Measurements from ENCODE around the gene HMGN3. TPM values are rescaled to one million over a fixed set of nuclear protein-coding genes. Genes with fewer than 3 reads are reported as not detected.

HMGN3 gene
- total and polyA plus RNA-seq, 3 donors from 2014 or later, result 132 to 157 (median 134) TPM

DNA sequence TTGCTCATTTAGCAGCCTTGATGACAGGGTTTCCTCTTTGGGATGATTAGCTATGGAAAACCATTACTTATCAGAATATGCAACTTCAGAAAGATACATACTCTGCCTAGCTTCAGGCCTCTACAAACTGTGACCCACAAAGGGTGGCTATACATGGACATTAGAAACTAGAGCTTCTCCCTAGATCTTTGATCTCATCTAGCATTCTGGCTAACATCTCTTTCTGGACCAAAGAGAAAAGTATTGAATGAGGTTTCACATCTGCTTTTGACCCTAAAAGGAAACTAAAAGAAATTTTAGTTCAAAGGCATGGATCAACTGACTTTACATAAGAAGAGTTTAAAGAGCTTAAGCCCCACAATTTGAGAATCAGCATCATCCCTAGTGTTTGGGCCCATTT, 12.4 kb upstream of the HMGN3 start:
- H3K4me3 ChIP-seq, result no peak overlapping the region
- TF ChIP-seq, protein P1, sequence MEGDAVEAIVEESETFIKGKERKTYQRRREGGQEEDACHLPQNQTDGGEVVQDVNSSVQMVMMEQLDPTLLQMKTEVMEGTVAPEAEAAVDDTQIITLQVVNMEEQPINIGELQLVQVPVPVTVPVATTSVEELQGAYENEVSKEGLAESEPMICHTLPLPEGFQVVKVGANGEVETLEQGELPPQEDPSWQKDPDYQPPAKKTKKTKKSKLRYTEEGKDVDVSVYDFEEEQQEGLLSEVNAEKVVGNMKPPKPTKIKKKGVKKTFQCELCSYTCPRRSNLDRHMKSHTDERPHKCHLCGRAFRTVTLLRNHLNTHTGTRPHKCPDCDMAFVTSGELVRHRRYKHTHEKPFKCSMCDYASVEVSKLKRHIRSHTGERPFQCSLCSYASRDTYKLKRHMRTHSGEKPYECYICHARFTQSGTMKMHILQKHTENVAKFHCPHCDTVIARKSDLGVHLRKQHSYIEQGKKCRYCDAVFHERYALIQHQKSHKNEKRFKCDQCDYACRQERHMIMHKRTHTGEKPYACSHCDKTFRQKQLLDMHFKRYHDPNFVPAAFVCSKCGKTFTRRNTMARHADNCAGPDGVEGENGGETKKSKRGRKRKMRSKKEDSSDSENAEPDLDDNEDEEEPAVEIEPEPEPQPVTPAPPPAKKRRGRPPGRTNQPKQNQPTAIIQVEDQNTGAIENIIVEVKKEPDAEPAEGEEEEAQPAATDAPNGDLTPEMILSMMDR (IDR thresholded peaks at IDR 0.05), result no peak
- TF ChIP-seq POLR2A (IDR thresholded peaks at IDR 0.05), result no peak
- H3K27me3 ChIP-seq, result no peaks in the 10 kb centered on the region
- H3K4me1 ChIP-seq, result no peaks in the 10 kb centered on the region
- intact Hi-C loops (cut with DNase I; ENCODE audit: low total_unique reads), result no loop called here
- no peaks in the 10 kb centered on the region for H3K9me3 ChIP-seq
- H3K27ac ChIP-seq, result no peak overlapping the region
- H3K36me3 ChIP-seq (ENCODE audit: low read depth, missing control alignments), result no peaks in the 10 kb centered on the region
- DNase-seq, result no peak

DNA sequence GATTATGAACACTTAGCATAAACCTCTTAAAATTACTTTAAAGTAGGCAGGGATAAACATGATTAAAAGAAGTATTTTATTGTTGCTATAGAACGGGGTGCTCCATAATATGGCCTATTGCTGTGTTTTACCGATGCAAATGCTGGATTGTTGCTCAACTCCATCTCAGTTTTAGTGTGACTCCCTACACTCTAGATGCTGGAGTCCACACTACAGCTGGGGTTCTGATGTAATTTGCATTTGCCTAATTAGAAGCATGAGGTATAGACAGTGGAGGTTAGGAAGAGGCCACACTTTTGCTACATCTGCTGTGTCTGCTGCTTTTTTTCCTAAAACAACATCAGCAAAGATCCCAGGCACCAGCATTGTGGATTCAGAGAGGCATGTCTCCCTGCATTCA, 6.7 kb upstream of the HMGN3 start:
- H3K4me1 ChIP-seq, result peaks cover 24% of the 10 kb centered on the region
- TF ChIP-seq, protein P1 (IDR thresholded peaks at IDR 0.05), result no peak
- no peak for TF ChIP-seq POLR2A (IDR thresholded peaks at IDR 0.05)
- WGBS, 2 donors, result 74 to 88% methylated on average over 2 of the region's 2 CpGs
- no peaks in the 10 kb centered on the region for H3K36me3 ChIP-seq (ENCODE audit: low read depth, missing control alignments)
- no peak overlapping the region for H3K27ac ChIP-seq
- intact Hi-C loops (cut with DNase I; ENCODE audit: low total_unique reads), result no loop called here
- H3K9me3 ChIP-seq, result no peaks in the 10 kb centered on the region
- no peaks in the 10 kb centered on the region for H3K27me3 ChIP-seq
- DNase-seq, result no peak
- H3K4me3 ChIP-seq, result no peak overlapping the region

- Histone ChIP-seq H3K9me3 (no peaks in the 10 kb centered on the region), H3K27ac (no peak overlapping the region), H3K4me1 (peaks cover 24% of the 10 kb centered on the region), H3K27me3 (no peaks in the 10 kb centered on the region), H3K36me3 (ENCODE audit: low read depth, missing control alignments) (no peaks in the 10 kb centered on the region), H3K4me3 (no peak overlapping the region)
- no peak for DNase-seq
- intact Hi-C loops (cut with DNase I; ENCODE audit: low total_unique reads), result no loop called here
- WGBS, 2 donors, result 71 to 75% methylated on average over 1 of the region's 1 CpG
- TF ChIP-seq, protein P1 (IDR thresholded peaks at IDR 0.05), result no peak
- TF ChIP-seq POLR2A (IDR thresholded peaks at IDR 0.05), result no peak
Observed at GRCh38 chr6:79240509-79240908, 6.0 kb upstream of the HMGN3 start.

- TF ChIP-seq POLR2A (IDR thresholded peaks at IDR 0.05), result no peak
- TF ChIP-seq, protein P1 (IDR thresholded peaks at IDR 0.05), result no peak
- intact Hi-C loops (cut with DNase I; ENCODE audit: low total_unique reads), result no loop called here
Observed at GRCh38 chr6:79239536-79240168, 5.2 kb upstream of the HMGN3 start.

GRCh38 chr6:79238919-79239318, 4.4 kb upstream of the HMGN3 start:
- Histone ChIP-seq H3K9me3 (no peaks in the 10 kb centered on the region), H3K27me3 (no peaks in the 10 kb centered on the region), H3K4me1 (peaks cover 24% of the 10 kb centered on the region), H3K4me3 (no peak overlapping the region), H3K27ac (no peak overlapping the region), H3K36me3 (ENCODE audit: low read depth, missing control alignments) (no peaks in the 10 kb centered on the region)
- TF ChIP-seq, protein P1 (IDR thresholded peaks at IDR 0.05), result no peak
- no peak for TF ChIP-seq POLR2A (IDR thresholded peaks at IDR 0.05)
- DNase-seq, result no peak
- intact Hi-C loops (cut with DNase I; ENCODE audit: low total_unique reads), result no loop called here

More at GRCh38 chr6:79239536-79240168, 5.2 kb upstream of the HMGN3 start:
- Histone ChIP-seq H3K4me1 (peaks cover 24% of the 10 kb centered on the region), H3K4me3 (no peak overlapping the region), H3K27me3 (no peaks in the 10 kb centered on the region), H3K36me3 (ENCODE audit: low read depth, missing control alignments) (no peaks in the 10 kb centered on the region), H3K9me3 (no peaks in the 10 kb centered on the region), H3K27ac (no peak overlapping the region)
- WGBS, 2 donors, result 77 to 85% methylated on average over 6 of the region's 6 CpGs
- DNase-seq, result no peak
